Neural cell (in vitro differentiated cells): ENCODE data around the gene FHIT. TPM values are rescaled to one million over a fixed set of nuclear protein-coding genes. Genes with fewer than 3 reads are reported as not detected.

Experiments
- H2AFZ ChIP-seq: fragments of 200-600, 300-800 bp; sonication (generic), shearing (Covaris generic); 2 replicates; pipeline ENCODE4 v1.6.0; 2014; ENCODE audit warnings: low read depth, mild to moderate bottlenecking, antibody characterized with exemption, low read length, moderate library complexity
- H3F3A ChIP-seq: fragments of 200-600 bp; shearing (Covaris generic); 2 replicates; pipeline ENCODE4 v1.6.1; 2016; ENCODE audit warnings: mild to moderate bottlenecking, moderate library complexity, mixed read lengths, antibody characterized with exemption, low read length; ENCODE audit not compliant: insufficient read depth, poor library complexity, severe bottlenecking
- H3K27ac ChIP-seq: fragments of 200-600, 300-800 bp; sonication (generic), shearing (Covaris generic); 2 replicates; pipeline ENCODE4 v1.5.1; 2014; ENCODE audit warnings: mild to moderate bottlenecking, low read length, moderate library complexity
- H3K27me3 ChIP-seq: fragments of 300-800, 200-600 bp; sonication (generic), shearing (Covaris generic); 2 replicates; pipeline ENCODE4 v1.6.0; 2014; ENCODE audit warnings: mild to moderate bottlenecking, low read depth, low read length, moderate library complexity; ENCODE audit not compliant: insufficient read depth
- H3K36me3 ChIP-seq: fragments of 300-800, 200-600 bp; sonication (generic), shearing (Covaris generic); 2 replicates; pipeline ENCODE4 v1.5.1; 2014; ENCODE audit warnings: mild to moderate bottlenecking, antibody characterized with exemption, low read length, moderate library complexity; ENCODE audit not compliant: insufficient read depth
- H3K4me2 ChIP-seq: fragments of 300-800, 200-600 bp; sonication (generic), shearing (Covaris generic); 2 replicates; pipeline ENCODE4 v1.6.0; 2014; ENCODE audit warnings: mild to moderate bottlenecking, low read length
- H3K4me3 ChIP-seq: fragments of 300-800, 200-600 bp; sonication (generic), shearing (Covaris generic); 2 replicates; pipeline ENCODE4 v1.5.1; 2014; ENCODE audit warnings: mild to moderate bottlenecking, low read length, moderate library complexity
- H3K79me2 ChIP-seq: fragments of 200-600 bp; shearing (Covaris generic); replicated peaks from 2 replicates; pipeline ENCODE4 v1.6.0; 2014; ENCODE audit warnings: mild to moderate bottlenecking, low read length, moderate library complexity; ENCODE audit not compliant: insufficient read depth
- H3K9ac ChIP-seq: fragments of 300-800, 200-600 bp; sonication (generic), shearing (Covaris generic); 2 replicates; pipeline ENCODE4 v1.6.1; 2016; ENCODE audit warnings: mild to moderate bottlenecking, low read length, mixed read lengths
- H3K9me2 ChIP-seq: fragments of 200-600 bp; shearing (Covaris generic); 2 replicates; pipeline ENCODE4 v1.6.1; 2016; ENCODE audit warnings: mild to moderate bottlenecking, low read length, mixed read lengths; ENCODE audit not compliant: insufficient read depth
- H3K9me3 ChIP-seq: fragments of 200-600, 300-800 bp; sonication (generic), shearing (Covaris generic); 2 replicates; pipeline ENCODE4 v1.6.1; 2016; ENCODE audit warnings: mild to moderate bottlenecking, mixed run types, low read length, moderate library complexity, mixed read lengths
- H4K20me1 ChIP-seq: fragments of 200-600 bp; shearing (Covaris generic); 2 replicates; pipeline ENCODE4 v1.6.1; 2016; ENCODE audit warnings: mild to moderate bottlenecking, mixed run types; ENCODE audit not compliant: insufficient read depth
- EP300 ChIP-seq: fragments of 450-650 bp; conservative IDR thresholded peaks from 2 replicates; pipeline ENCODE4 v1.6.1; 2014; ENCODE audit warnings: antibody characterized with exemption, mild to moderate bottlenecking, moderate library complexity; ENCODE audit not compliant: poor library complexity, severe bottlenecking
- EZH2 ChIP-seq: fragments of 200-600, 300-800 bp; shearing (Covaris generic), sonication (generic); IDR thresholded peaks from 2 replicates; pipeline ENCODE4 v1.6.1; 2014; ENCODE audit warnings: antibody characterized with exemption, low read length, borderline replicate concordance, mild to moderate bottlenecking; ENCODE audit not compliant: insufficient read depth, poor library complexity, severe bottlenecking
- MXI1 ChIP-seq: fragments of 450-650 bp; conservative IDR thresholded peaks from 2 replicates; pipeline ENCODE4 v1.6.1; 2014; ENCODE audit warnings: antibody characterized with exemption, mild to moderate bottlenecking; ENCODE audit not compliant: poor library complexity, severe bottlenecking
- POLR2AphosphoS5 ChIP-seq: IDR thresholded peaks from 2 replicates; pipeline ENCODE4 v1.6.1; 2012
- RAD21 ChIP-seq: fragments of 450-650 bp; conservative IDR thresholded peaks from 2 replicates; pipeline ENCODE4 v1.6.1; 2014; ENCODE audit warnings: antibody characterized with exemption, mild to moderate bottlenecking, moderate library complexity
- SMC3 ChIP-seq: fragments of 450-650 bp; conservative IDR thresholded peaks from 2 replicates; pipeline ENCODE4 v1.6.1; 2014; ENCODE audit warnings: antibody characterized with exemption, mild to moderate bottlenecking, moderate library complexity; ENCODE audit not compliant: poor library complexity
- TAF1 ChIP-seq: IDR thresholded peaks from 2 replicates; pipeline ENCODE4 v1.6.1; 2012; ENCODE audit warnings: low read depth
- polyA plus RNA-seq: library from polyadenylated mRNA; depleted of rRNA; stranded (reverse); fragments of >200 nt; gene quantifications from 2 replicates; pipeline ENCODE4 v1.2.3, GENCODE V29; 2014
- TF ChIP-seq, protein P1 (sequence below): fragments of 450-650 bp; IDR thresholded peaks from 2 replicates; pipeline ENCODE4 v1.5.1; 2014; ENCODE audit warnings: antibody characterized with exemption, mild to moderate bottlenecking, moderate library complexity; ENCODE audit not compliant: poor library complexity, severe bottlenecking
- TF ChIP-seq, protein P2 (sequence below): IDR thresholded peaks from 2 replicates; pipeline ENCODE4 v1.6.1; 2012; ENCODE audit warnings: borderline replicate concordance

FHIT gene
- polyA plus RNA-seq, 1 donor from 2014 or later: not detected

GRCh38 chr3:61146010-61146890 is 105.0 kb downstream of the FHIT start:
- Histone ChIP-seq H3K9me3 (no peaks in the 10 kb centered on the region), H2AFZ (no peak overlapping the region), H3K27ac (peak overlapping the region; percentile 49), H3K9me2 (no peaks in the 10 kb centered on the region), H3K79me2 (no peaks in the 10 kb centered on the region), H3K27me3 (no peaks in the 10 kb centered on the region), H3K4me3 (peak overlapping the region; percentile 3), H4K20me1 (no peaks in the 10 kb centered on the region), H3F3A (no peaks in the 10 kb centered on the region), H3K9ac (no peak overlapping the region), H3K4me2 (no peak overlapping the region), H3K36me3 (no peaks in the 10 kb centered on the region)
- peak; percentile 81 for TF ChIP-seq EP300
- no peak for TF ChIP-seq MXI1
- peak; percentile 34 for TF ChIP-seq POLR2AphosphoS5

DNA sequence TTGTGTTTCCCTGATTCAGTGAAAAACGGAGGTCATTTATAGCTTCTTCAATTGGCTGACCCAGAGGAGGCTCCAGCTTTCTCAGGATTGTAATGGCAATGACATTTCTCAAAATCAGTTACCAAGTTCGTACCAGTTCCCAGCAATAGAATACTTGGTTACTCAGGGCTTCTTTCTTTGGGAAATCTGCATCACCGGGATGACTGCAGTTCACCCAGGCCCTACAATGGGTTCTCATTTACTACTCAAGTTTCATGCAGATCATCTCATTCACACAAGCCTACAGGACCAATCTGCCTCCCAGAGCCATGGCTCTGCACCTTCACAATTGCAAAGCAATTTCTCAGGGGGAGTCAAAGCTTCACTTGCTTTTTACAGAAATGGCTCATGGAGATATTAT is 109.6 kb downstream of the FHIT start:
- no peak overlapping the region for H3K4me2 ChIP-seq
- no peaks in the 10 kb centered on the region for H3K9me3 ChIP-seq
- H3K36me3 ChIP-seq: no peaks in the 10 kb centered on the region
- no peak overlapping the region for H3K4me3 ChIP-seq
- H3K27me3 ChIP-seq: no peaks in the 10 kb centered on the region
- H3F3A ChIP-seq: no peaks in the 10 kb centered on the region
- H3K79me2 ChIP-seq: no peaks in the 10 kb centered on the region
- H4K20me1 ChIP-seq: no peaks in the 10 kb centered on the region
- TF ChIP-seq EP300: no peak
- no peak for TF ChIP-seq MXI1
- TF ChIP-seq, protein P1, sequence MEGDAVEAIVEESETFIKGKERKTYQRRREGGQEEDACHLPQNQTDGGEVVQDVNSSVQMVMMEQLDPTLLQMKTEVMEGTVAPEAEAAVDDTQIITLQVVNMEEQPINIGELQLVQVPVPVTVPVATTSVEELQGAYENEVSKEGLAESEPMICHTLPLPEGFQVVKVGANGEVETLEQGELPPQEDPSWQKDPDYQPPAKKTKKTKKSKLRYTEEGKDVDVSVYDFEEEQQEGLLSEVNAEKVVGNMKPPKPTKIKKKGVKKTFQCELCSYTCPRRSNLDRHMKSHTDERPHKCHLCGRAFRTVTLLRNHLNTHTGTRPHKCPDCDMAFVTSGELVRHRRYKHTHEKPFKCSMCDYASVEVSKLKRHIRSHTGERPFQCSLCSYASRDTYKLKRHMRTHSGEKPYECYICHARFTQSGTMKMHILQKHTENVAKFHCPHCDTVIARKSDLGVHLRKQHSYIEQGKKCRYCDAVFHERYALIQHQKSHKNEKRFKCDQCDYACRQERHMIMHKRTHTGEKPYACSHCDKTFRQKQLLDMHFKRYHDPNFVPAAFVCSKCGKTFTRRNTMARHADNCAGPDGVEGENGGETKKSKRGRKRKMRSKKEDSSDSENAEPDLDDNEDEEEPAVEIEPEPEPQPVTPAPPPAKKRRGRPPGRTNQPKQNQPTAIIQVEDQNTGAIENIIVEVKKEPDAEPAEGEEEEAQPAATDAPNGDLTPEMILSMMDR: no peak
- no peak for TF ChIP-seq RAD21
- TF ChIP-seq POLR2AphosphoS5: no peak
- TF ChIP-seq, protein P2, sequence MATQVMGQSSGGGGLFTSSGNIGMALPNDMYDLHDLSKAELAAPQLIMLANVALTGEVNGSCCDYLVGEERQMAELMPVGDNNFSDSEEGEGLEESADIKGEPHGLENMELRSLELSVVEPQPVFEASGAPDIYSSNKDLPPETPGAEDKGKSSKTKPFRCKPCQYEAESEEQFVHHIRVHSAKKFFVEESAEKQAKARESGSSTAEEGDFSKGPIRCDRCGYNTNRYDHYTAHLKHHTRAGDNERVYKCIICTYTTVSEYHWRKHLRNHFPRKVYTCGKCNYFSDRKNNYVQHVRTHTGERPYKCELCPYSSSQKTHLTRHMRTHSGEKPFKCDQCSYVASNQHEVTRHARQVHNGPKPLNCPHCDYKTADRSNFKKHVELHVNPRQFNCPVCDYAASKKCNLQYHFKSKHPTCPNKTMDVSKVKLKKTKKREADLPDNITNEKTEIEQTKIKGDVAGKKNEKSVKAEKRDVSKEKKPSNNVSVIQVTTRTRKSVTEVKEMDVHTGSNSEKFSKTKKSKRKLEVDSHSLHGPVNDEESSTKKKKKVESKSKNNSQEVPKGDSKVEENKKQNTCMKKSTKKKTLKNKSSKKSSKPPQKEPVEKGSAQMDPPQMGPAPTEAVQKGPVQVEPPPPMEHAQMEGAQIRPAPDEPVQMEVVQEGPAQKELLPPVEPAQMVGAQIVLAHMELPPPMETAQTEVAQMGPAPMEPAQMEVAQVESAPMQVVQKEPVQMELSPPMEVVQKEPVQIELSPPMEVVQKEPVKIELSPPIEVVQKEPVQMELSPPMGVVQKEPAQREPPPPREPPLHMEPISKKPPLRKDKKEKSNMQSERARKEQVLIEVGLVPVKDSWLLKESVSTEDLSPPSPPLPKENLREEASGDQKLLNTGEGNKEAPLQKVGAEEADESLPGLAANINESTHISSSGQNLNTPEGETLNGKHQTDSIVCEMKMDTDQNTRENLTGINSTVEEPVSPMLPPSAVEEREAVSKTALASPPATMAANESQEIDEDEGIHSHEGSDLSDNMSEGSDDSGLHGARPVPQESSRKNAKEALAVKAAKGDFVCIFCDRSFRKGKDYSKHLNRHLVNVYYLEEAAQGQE: no peak
- no peak for TF ChIP-seq SMC3
- no peak for TF ChIP-seq TAF1
- TF ChIP-seq EZH2: no peak
- no peak overlapping the region for H3K27ac ChIP-seq
- H2AFZ ChIP-seq: no peak overlapping the region
- no peak overlapping the region for H3K9ac ChIP-seq
- no peaks in the 10 kb centered on the region for H3K9me2 ChIP-seq
